ENCODE measurements around the gene CBFA2T2.
A peak's percentile ranks its signal among the peaks of the same experiment; 100 is the strongest.

CBFA2T2 gene

GRCh38 chr20:33481431-33481941 is 8.4 kb upstream of the CBFA2T2 start:
- TF ChIP-seq TAF1 (IDR thresholded peaks at IDR 0.05; ENCODE audit: borderline replicate concordance, insufficient read depth, low read length), result no peak
- TF ChIP-seq, protein P1, sequence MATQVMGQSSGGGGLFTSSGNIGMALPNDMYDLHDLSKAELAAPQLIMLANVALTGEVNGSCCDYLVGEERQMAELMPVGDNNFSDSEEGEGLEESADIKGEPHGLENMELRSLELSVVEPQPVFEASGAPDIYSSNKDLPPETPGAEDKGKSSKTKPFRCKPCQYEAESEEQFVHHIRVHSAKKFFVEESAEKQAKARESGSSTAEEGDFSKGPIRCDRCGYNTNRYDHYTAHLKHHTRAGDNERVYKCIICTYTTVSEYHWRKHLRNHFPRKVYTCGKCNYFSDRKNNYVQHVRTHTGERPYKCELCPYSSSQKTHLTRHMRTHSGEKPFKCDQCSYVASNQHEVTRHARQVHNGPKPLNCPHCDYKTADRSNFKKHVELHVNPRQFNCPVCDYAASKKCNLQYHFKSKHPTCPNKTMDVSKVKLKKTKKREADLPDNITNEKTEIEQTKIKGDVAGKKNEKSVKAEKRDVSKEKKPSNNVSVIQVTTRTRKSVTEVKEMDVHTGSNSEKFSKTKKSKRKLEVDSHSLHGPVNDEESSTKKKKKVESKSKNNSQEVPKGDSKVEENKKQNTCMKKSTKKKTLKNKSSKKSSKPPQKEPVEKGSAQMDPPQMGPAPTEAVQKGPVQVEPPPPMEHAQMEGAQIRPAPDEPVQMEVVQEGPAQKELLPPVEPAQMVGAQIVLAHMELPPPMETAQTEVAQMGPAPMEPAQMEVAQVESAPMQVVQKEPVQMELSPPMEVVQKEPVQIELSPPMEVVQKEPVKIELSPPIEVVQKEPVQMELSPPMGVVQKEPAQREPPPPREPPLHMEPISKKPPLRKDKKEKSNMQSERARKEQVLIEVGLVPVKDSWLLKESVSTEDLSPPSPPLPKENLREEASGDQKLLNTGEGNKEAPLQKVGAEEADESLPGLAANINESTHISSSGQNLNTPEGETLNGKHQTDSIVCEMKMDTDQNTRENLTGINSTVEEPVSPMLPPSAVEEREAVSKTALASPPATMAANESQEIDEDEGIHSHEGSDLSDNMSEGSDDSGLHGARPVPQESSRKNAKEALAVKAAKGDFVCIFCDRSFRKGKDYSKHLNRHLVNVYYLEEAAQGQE (IDR thresholded peaks at IDR 0.05; ENCODE audit: insufficient read depth in 1 of 2, low read depth in 2 of 2, low read length in 2 of 2), result no peak
- no peak for TF ChIP-seq SIN3A (IDR thresholded peaks at IDR 0.05; ENCODE audit: borderline replicate concordance, insufficient read depth, low read length)
- TF ChIP-seq FOXP2 (optimal IDR thresholded peaks at IDR 0.05; ENCODE audit: borderline replicate concordance, extremely low read depth, extremely low read length, insufficient read depth), result no peak
- no peak for TF ChIP-seq POLR2AphosphoS5 (IDR thresholded peaks at IDR 0.05; ENCODE audit: low read depth, low read length)

- TF ChIP-seq SIN3A (IDR thresholded peaks at IDR 0.05; ENCODE audit: borderline replicate concordance, insufficient read depth, low read length) (no peak), POLR2AphosphoS5 (IDR thresholded peaks at IDR 0.05; ENCODE audit: low read depth, low read length) (no peak), TAF1 (IDR thresholded peaks at IDR 0.05; ENCODE audit: borderline replicate concordance, insufficient read depth, low read length) (no peak), FOXP2 (optimal IDR thresholded peaks at IDR 0.05; ENCODE audit: borderline replicate concordance, extremely low read depth, extremely low read length, insufficient read depth) (no peak)
- TF ChIP-seq, protein P1 (IDR thresholded peaks at IDR 0.05; ENCODE audit: insufficient read depth in 1 of 2, low read depth in 2 of 2, low read length in 2 of 2), result no peak
Measured at GRCh38 chr20:33482581-33482980, 7.3 kb upstream of the CBFA2T2 start.

- TF ChIP-seq SIN3A (IDR thresholded peaks at IDR 0.05; ENCODE audit: borderline replicate concordance, insufficient read depth, low read length) (no peak), FOXP2 (optimal IDR thresholded peaks at IDR 0.05; ENCODE audit: borderline replicate concordance, extremely low read depth, extremely low read length, insufficient read depth) (no peak), TAF1 (IDR thresholded peaks at IDR 0.05; ENCODE audit: borderline replicate concordance, insufficient read depth, low read length) (no peak), POLR2AphosphoS5 (IDR thresholded peaks at IDR 0.05; ENCODE audit: low read depth, low read length) (no peak)
- TF ChIP-seq, protein P1 (IDR thresholded peaks at IDR 0.05; ENCODE audit: insufficient read depth in 1 of 2, low read depth in 2 of 2, low read length in 2 of 2), result no peak
Measured at GRCh38 chr20:33488201-33488600, 1.7 kb upstream of the CBFA2T2 start.

- TF ChIP-seq SIN3A (IDR thresholded peaks at IDR 0.05; ENCODE audit: borderline replicate concordance, insufficient read depth, low read length), result no peak
- peak; percentile 91 for TF ChIP-seq POLR2AphosphoS5 (IDR thresholded peaks at IDR 0.05; ENCODE audit: low read depth, low read length)
- peak; percentile 49 for TF ChIP-seq FOXP2 (optimal IDR thresholded peaks at IDR 0.05; ENCODE audit: borderline replicate concordance, extremely low read depth, extremely low read length, insufficient read depth)
- TF ChIP-seq TAF1 (IDR thresholded peaks at IDR 0.05; ENCODE audit: borderline replicate concordance, insufficient read depth, low read length), result peak; percentile 77; the same call in 1 of the 2 replicates
Measured at GRCh38 chr20:33489495-33490022, 337 bp upstream of the CBFA2T2 start.

GRCh38 chr20:33490934-33491656 is 1.2 kb downstream of the CBFA2T2 start:
- no peak for TF ChIP-seq POLR2AphosphoS5 (IDR thresholded peaks at IDR 0.05; ENCODE audit: low read depth, low read length)
- TF ChIP-seq, protein P1 (IDR thresholded peaks at IDR 0.05; ENCODE audit: insufficient read depth in 1 of 2, low read depth in 2 of 2, low read length in 2 of 2), result no peak
- TF ChIP-seq SIN3A (IDR thresholded peaks at IDR 0.05; ENCODE audit: borderline replicate concordance, insufficient read depth, low read length), result no peak
- no peak for TF ChIP-seq TAF1 (IDR thresholded peaks at IDR 0.05; ENCODE audit: borderline replicate concordance, insufficient read depth, low read length)
- no peak for TF ChIP-seq FOXP2 (optimal IDR thresholded peaks at IDR 0.05; ENCODE audit: borderline replicate concordance, extremely low read depth, extremely low read length, insufficient read depth)

Data from PFSK-1 (cell line).